ENCODE measurements around the gene ERICH6B.

- TF ChIP-seq CTCF (IDR thresholded peaks at IDR 0.05) (no peak), POLR2A (IDR thresholded peaks at IDR 0.05) (no peak)
These were observed 118.6 kb downstream of the ERICH6B start for GRCh38 chr13:45496942-45497341.

Measured in breast epithelium (tissue), 3 donors.